ENCODE data around the gene VSIG10.

DNA sequence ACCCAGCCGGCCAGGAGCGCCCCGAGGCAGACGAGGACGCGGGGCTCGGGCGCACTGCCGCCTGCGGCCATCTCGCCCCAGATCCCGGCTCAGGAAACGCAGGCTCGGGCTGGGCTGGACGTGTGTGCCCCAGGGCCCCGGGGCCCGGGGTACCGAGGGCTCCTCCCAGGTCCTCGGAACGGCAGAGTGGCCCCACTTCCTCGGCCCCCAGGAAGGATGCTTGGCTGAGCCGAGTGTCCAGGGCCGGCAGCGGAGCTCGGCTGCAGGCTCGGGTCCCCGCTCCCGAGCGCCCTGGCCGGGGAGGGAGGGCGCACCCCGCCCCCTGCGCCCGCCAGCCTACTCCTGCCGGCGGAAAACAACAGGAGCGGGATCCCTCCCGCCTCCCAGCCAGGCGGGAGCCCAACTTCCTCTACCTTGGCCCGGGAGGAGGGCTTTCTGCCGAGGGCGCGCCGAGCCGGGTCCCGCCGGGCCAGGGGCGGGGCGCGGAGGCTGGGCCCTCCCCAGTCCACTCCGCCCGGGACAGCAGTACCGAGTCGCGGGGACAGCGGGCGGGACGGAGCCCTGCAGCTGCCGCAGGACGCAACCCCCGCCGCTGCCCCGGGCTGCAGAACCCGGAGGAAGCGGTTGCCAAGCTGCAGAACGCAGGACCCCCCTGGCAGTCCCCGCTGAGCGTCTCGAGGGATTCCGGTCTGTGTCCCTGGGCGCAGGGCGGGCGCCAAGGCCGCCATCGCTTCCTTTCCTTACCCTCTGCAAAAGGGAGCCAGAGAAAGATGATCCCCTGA is at the start of gene VSIG10:
- no peak for TF ChIP-seq CTCF (IDR thresholded peaks at IDR 0.05; ENCODE audit: insufficient read depth, low read depth, low read length)
- TF ChIP-seq EZH2 (IDR thresholded peaks at IDR 0.05; ENCODE audit: insufficient read depth, low read length), result no peak
